ENCODE results near the gene OLFM4. TPM values are rescaled to one million over a fixed set of nuclear protein-coding genes. Genes with fewer than 3 reads are reported as not detected.

The OLFM4 gene
- total RNA-seq, 5 donors from 2014 or later (not counting 1 experiment from before 2014, with no cell fraction given): 0.10 to 0.16 (median 0.15) TPM; not detected in 2

GRCh38 chr13:53043398-53043797 is 14.8 kb downstream of the OLFM4 start:
- POLR2A ChIA-PET: no interaction called here
- no peaks in the 10 kb centered on the region for H3K36me3 ChIP-seq (ENCODE audit: control insufficient read depth in 2 of 2, extremely low read depth in 1 of 2, insufficient read depth in 1 of 2, low read length in 1 of 2)

GRCh38 chr13:53045189-53045588 is 16.6 kb downstream of the OLFM4 start:
- Mint-ChIP-seq H3K9me3 (no peaks in the 10 kb centered on the region), H3K36me3 (no peaks in the 10 kb centered on the region), H3K4me1 (no peaks in the 10 kb centered on the region), H3K4me3 (no peak overlapping the region), H3K27me3 (peaks cover 0 to 4% of the 10 kb centered on the region in 2 donors), H3K27ac (no peak overlapping the region)
- no peak for ATAC-seq (replicated peaks in 1 of 4)
- Histone ChIP-seq H3K4me1 (ENCODE audit: control insufficient read depth in 1 of 2, extremely low read depth in 1 of 2, insufficient read depth in 2 of 2, low read length in 2 of 2) (no peaks in the 10 kb centered on the region), H3K27ac (ENCODE audit: low read length) (no peak overlapping the region), H3K4me3 (ENCODE audit: control insufficient read depth in 1 of 2, extremely low read depth in 1 of 2, low read length in 1 of 2) (no peak overlapping the region), H3K36me3 (ENCODE audit: control insufficient read depth in 2 of 2, extremely low read depth in 1 of 2, insufficient read depth in 1 of 2, low read length in 1 of 2) (no peaks in the 10 kb centered on the region), H3K27me3 (replicated peaks in 1 of 2; ENCODE audit: control insufficient read depth in 2 of 2, extremely low read depth in 1 of 2, insufficient read depth in 2 of 2, low read length in 1 of 2) (no peaks in the 10 kb centered on the region), H3K9me3 (no peaks in the 10 kb centered on the region)
- ChIA-PET POLR2A (no interaction called here), CTCF (no interaction called here)
- DNase-seq: no peak

More at GRCh38 chr13:53043398-53043797, 14.8 kb downstream of the OLFM4 start:
- H3K9me3 ChIP-seq: no peaks in the 10 kb centered on the region
- CTCF ChIA-PET: no interaction called here
- no peaks in the 10 kb centered on the region for H3K4me1 ChIP-seq (ENCODE audit: control insufficient read depth in 1 of 2, extremely low read depth in 1 of 2, insufficient read depth in 2 of 2, low read length in 2 of 2)
- Mint-ChIP-seq H3K36me3 (no peaks in the 10 kb centered on the region), H3K4me3 (no peak overlapping the region), H3K27me3 (peaks cover 0 to 8% of the 10 kb centered on the region in 2 donors), H3K4me1 (no peaks in the 10 kb centered on the region), H3K9me3 (no peaks in the 10 kb centered on the region), H3K27ac (no peak overlapping the region)
- ATAC-seq (replicated peaks in 1 of 4) (no peak), DNase-seq (no peak)
- no peaks in the 10 kb centered on the region for H3K27me3 ChIP-seq (replicated peaks in 1 of 2; ENCODE audit: control insufficient read depth in 2 of 2, extremely low read depth in 1 of 2, insufficient read depth in 2 of 2, low read length in 1 of 2)
- no peak overlapping the region for H3K4me3 ChIP-seq (ENCODE audit: control insufficient read depth in 1 of 2, extremely low read depth in 1 of 2, low read length in 1 of 2)
- no CpG with 5 or more reads among the region's 2 CpGs for WGBS (ENCODE audit: insufficient coverage)
- H3K27ac ChIP-seq (ENCODE audit: low read length): no peak overlapping the region

GRCh38 chr13:53048880-53049279 is 20.3 kb downstream of the OLFM4 start:
- ChIA-PET POLR2A (no interaction called here), CTCF (no interaction called here)
- Mint-ChIP-seq H3K4me1 (no peaks in the 10 kb centered on the region), H3K27me3 (peaks cover 0 to 11% of the 10 kb centered on the region in 2 donors), H3K27ac (no peak overlapping the region), H3K36me3 (no peaks in the 10 kb centered on the region), H3K9me3 (no peaks in the 10 kb centered on the region), H3K4me3 (no peak overlapping the region)
- H3K27ac ChIP-seq (ENCODE audit: low read length): no peak overlapping the region
- H3K4me3 ChIP-seq (ENCODE audit: control insufficient read depth in 1 of 2, extremely low read depth in 1 of 2, low read length in 1 of 2): no peak overlapping the region
- ATAC-seq (replicated peaks in 1 of 4) (no peak), DNase-seq (no peak)
- H3K9me3 ChIP-seq: no peaks in the 10 kb centered on the region
- WGBS (ENCODE audit: insufficient coverage): 90% methylated on average over 2 of the region's 4 CpGs
- no peaks in the 10 kb centered on the region for H3K27me3 ChIP-seq (replicated peaks in 1 of 2; ENCODE audit: control insufficient read depth in 2 of 2, extremely low read depth in 1 of 2, insufficient read depth in 2 of 2, low read length in 1 of 2)
- H3K36me3 ChIP-seq (ENCODE audit: control insufficient read depth in 2 of 2, extremely low read depth in 1 of 2, insufficient read depth in 1 of 2, low read length in 1 of 2): no peaks in the 10 kb centered on the region
- H3K4me1 ChIP-seq (ENCODE audit: control insufficient read depth in 1 of 2, extremely low read depth in 1 of 2, insufficient read depth in 2 of 2, low read length in 2 of 2): no peaks in the 10 kb centered on the region

- Histone ChIP-seq H3K27ac (ENCODE audit: low read length) (no peak overlapping the region), H3K27me3 (replicated peaks in 1 of 2; ENCODE audit: control insufficient read depth in 2 of 2, extremely low read depth in 1 of 2, insufficient read depth in 2 of 2, low read length in 1 of 2) (no peaks in the 10 kb centered on the region), H3K9me3 (no peaks in the 10 kb centered on the region), H3K4me3 (ENCODE audit: control insufficient read depth in 1 of 2, extremely low read depth in 1 of 2, low read length in 1 of 2) (no peak overlapping the region), H3K4me1 (ENCODE audit: control insufficient read depth in 1 of 2, extremely low read depth in 1 of 2, insufficient read depth in 2 of 2, low read length in 2 of 2) (no peaks in the 10 kb centered on the region), H3K36me3 (ENCODE audit: control insufficient read depth in 2 of 2, extremely low read depth in 1 of 2, insufficient read depth in 1 of 2, low read length in 1 of 2) (no peaks in the 10 kb centered on the region)
- ChIA-PET CTCF (no interaction called here), POLR2A (no interaction called here)
- ATAC-seq (replicated peaks in 1 of 4) (no peak), DNase-seq (no peak)
- Mint-ChIP-seq H3K9me3 (no peaks in the 10 kb centered on the region), H3K27ac (no peak overlapping the region), H3K4me1 (no peaks in the 10 kb centered on the region), H3K36me3 (no peaks in the 10 kb centered on the region), H3K27me3 (peaks cover 0 to 11% of the 10 kb centered on the region in 2 donors), H3K4me3 (no peak overlapping the region)
- WGBS (ENCODE audit: insufficient coverage): no CpG with 5 or more reads among the region's 7 CpGs
These were observed 21.5 kb downstream of the OLFM4 start for GRCh38 chr13:53050151-53050550.

GRCh38 chr13:53052675-53053074 is 24.1 kb downstream of the OLFM4 start:
- H3K4me3 ChIP-seq (ENCODE audit: control insufficient read depth in 1 of 2, extremely low read depth in 1 of 2, low read length in 1 of 2): no peak overlapping the region
- POLR2A ChIA-PET: no interaction called here
- no CpG with 5 or more reads among the region's 2 CpGs for WGBS (ENCODE audit: insufficient coverage)
- no peaks in the 10 kb centered on the region for H3K27me3 ChIP-seq (replicated peaks in 1 of 2; ENCODE audit: control insufficient read depth in 2 of 2, extremely low read depth in 1 of 2, insufficient read depth in 2 of 2, low read length in 1 of 2)
- no peaks in the 10 kb centered on the region for H3K9me3 ChIP-seq
- CTCF ChIA-PET: no interaction called here
- DNase-seq: no peak
- no peaks in the 10 kb centered on the region for H3K4me1 ChIP-seq (ENCODE audit: control insufficient read depth in 1 of 2, extremely low read depth in 1 of 2, insufficient read depth in 2 of 2, low read length in 2 of 2)
- Mint-ChIP-seq H3K36me3 (no peaks in the 10 kb centered on the region), H3K4me3 (no peak overlapping the region), H3K9me3 (peaks cover 0 to 3% (median 0%) of the 10 kb centered on the region in 3 donors), H3K4me1 (no peaks in the 10 kb centered on the region), H3K27ac (no peak overlapping the region), H3K27me3 (peaks cover 0 to 7% of the 10 kb centered on the region in 2 donors)
- no peaks in the 10 kb centered on the region for H3K36me3 ChIP-seq (ENCODE audit: control insufficient read depth in 2 of 2, extremely low read depth in 1 of 2, insufficient read depth in 1 of 2, low read length in 1 of 2)
- no peak for ATAC-seq (replicated peaks in 1 of 4)
- H3K27ac ChIP-seq (ENCODE audit: low read length): no peak overlapping the region

- ATAC-seq (replicated peaks in 1 of 4): no peak
- Mint-ChIP-seq H3K4me1 (no peaks in the 10 kb centered on the region), H3K36me3 (no peaks in the 10 kb centered on the region), H3K27me3 (peaks cover 0 to 7% of the 10 kb centered on the region in 2 donors), H3K4me3 (no peak overlapping the region), H3K9me3 (peaks cover 0 to 3% (median 0%) of the 10 kb centered on the region in 3 donors), H3K27ac (no peak overlapping the region)
- no peaks in the 10 kb centered on the region for H3K36me3 ChIP-seq (ENCODE audit: control insufficient read depth in 2 of 2, extremely low read depth in 1 of 2, insufficient read depth in 1 of 2, low read length in 1 of 2)
- H3K27me3 ChIP-seq (replicated peaks in 1 of 2; ENCODE audit: control insufficient read depth in 2 of 2, extremely low read depth in 1 of 2, insufficient read depth in 2 of 2, low read length in 1 of 2): no peaks in the 10 kb centered on the region
- no peak for DNase-seq
- H3K4me1 ChIP-seq (ENCODE audit: control insufficient read depth in 1 of 2, extremely low read depth in 1 of 2, insufficient read depth in 2 of 2, low read length in 2 of 2): no peaks in the 10 kb centered on the region
- H3K27ac ChIP-seq (ENCODE audit: low read length): no peak overlapping the region
- WGBS (ENCODE audit: insufficient coverage): 43% methylated on average over 4 of the region's 4 CpGs
- CTCF ChIA-PET: no interaction called here
- no peaks in the 10 kb centered on the region for H3K9me3 ChIP-seq
- no peak overlapping the region for H3K4me3 ChIP-seq (ENCODE audit: control insufficient read depth in 1 of 2, extremely low read depth in 1 of 2, low read length in 1 of 2)
- POLR2A ChIA-PET: no interaction called here
These were observed 26.0 kb downstream of the OLFM4 start for GRCh38 chr13:53054569-53054968.

GRCh38 chr13:53058065-53058679 is 29.6 kb downstream of the OLFM4 start:
- Mint-ChIP-seq H3K27me3 (peaks cover 2% of the 10 kb centered on the region in 2 donors), H3K4me1 (no peaks in the 10 kb centered on the region), H3K4me3 (no peak overlapping the region), H3K36me3 (no peaks in the 10 kb centered on the region), H3K9me3 (peaks cover 0 to 3% (median 0%) of the 10 kb centered on the region in 3 donors), H3K27ac (no peak overlapping the region)
- WGBS (ENCODE audit: insufficient coverage): 73% methylated on average over 2 of the region's 3 CpGs
- POLR2A ChIA-PET: no interaction called here
- ATAC-seq (replicated peaks in 1 of 4): no peak
- Histone ChIP-seq H3K4me3 (ENCODE audit: control insufficient read depth in 1 of 2, extremely low read depth in 1 of 2, low read length in 1 of 2) (no peak overlapping the region), H3K27ac (ENCODE audit: low read length) (no peak overlapping the region), H3K27me3 (replicated peaks in 1 of 2; ENCODE audit: control insufficient read depth in 2 of 2, extremely low read depth in 1 of 2, insufficient read depth in 2 of 2, low read length in 1 of 2) (no peaks in the 10 kb centered on the region), H3K9me3 (no peaks in the 10 kb centered on the region), H3K4me1 (ENCODE audit: control insufficient read depth in 1 of 2, extremely low read depth in 1 of 2, insufficient read depth in 2 of 2, low read length in 2 of 2) (no peaks in the 10 kb centered on the region), H3K36me3 (ENCODE audit: control insufficient read depth in 2 of 2, extremely low read depth in 1 of 2, insufficient read depth in 1 of 2, low read length in 1 of 2) (no peaks in the 10 kb centered on the region)
- CTCF ChIA-PET: no interaction called here
- DNase-seq: no peak

All from T-cell (primary cell).